Right lobe of liver (tissue), 6 donors: ENCODE results near the gene CYGB. TPM values are rescaled to one million over a fixed set of nuclear protein-coding genes. Genes with fewer than 3 reads are reported as not detected.

Source experiments
- ATAC-seq, 4 donors: fragments of 200-7000 bp; cut with Tn5 transposase; one replicate each; pipeline ENCODE4 v1.9.1; 2020; ENCODE audit warnings: mild to moderate bottlenecking in 4 of 4, moderate library complexity in 4 of 4
- DNase-seq, 3 donors: peaks; one replicate each; pipeline ENCODE4 v3.0.0-alpha.2; 2020
- H3K27ac ChIP-seq, 3 donors: fragments of 200-600 bp; one replicate each; pipeline ENCODE4 v1.8.0; 2022
- H3K27me3 ChIP-seq, 2 donors: fragments of 200-600 bp; one replicate each; pipeline ENCODE4 v1.8.0; 2022
- H3K36me3 ChIP-seq, 4 donors: fragments of 200-600 bp; sonication (generic) in 1 of 4; one replicate each; pipeline versions ENCODE4 v1.5.1 to v1.8.0; 2017 to 2022; ENCODE audit warnings: control low read depth in 1 of 4
- H3K4me1 ChIP-seq, 4 donors: fragments of 200-600 bp; sonication (generic) in 1 of 4; one replicate each; pipeline versions ENCODE4 v1.5.1 to v1.8.0; 2017 to 2022; ENCODE audit warnings: control low read depth in 1 of 4
- H3K4me3 ChIP-seq, 3 donors: fragments of 200-600 bp; one replicate each; pipeline ENCODE4 v1.8.0; 2022
- H3K9me3 ChIP-seq, 4 donors: fragments of 200-600 bp; sonication (generic) in 1 of 4; one replicate each; pipeline versions ENCODE4 v1.5.1 to v1.8.0; 2017 to 2022; ENCODE audit warnings: control low read depth in 1 of 4
- POLR2A ChIP-seq: fragments of 450-650 bp; IDR thresholded peaks from one replicate; pipeline ENCODE4 v1.6.1; 2017; ENCODE audit warnings: antibody characterized with exemption, mild to moderate bottlenecking
- WGBS: methylation state at CpG from one replicate; pipeline ENCODE4 v1.1.6; 2018; ENCODE audit warnings: low coverage, low lambda C conversion rate; ENCODE audit not compliant: insufficient coverage; ENCODE audit errors: missing lambda C conversion rate; 5-methylcytosine and 5-hydroxymethylcytosine counted together
- intact Hi-C, 2 donors: fragments of 100-400 bp; cut with DNase I; formaldehyde crosslinking; loops; one replicate each; pipeline versions ENCODE4 v1.11.2 to v1.14.1; 2022
- total RNA-seq, 6 experiments: library from RNA; depleted of rRNA in 2 of 6; stranded (reverse); fragments of >200 nt in 2 of 6; fragmentation: NEBNext Ultra II Directional in 3 of 6; extraction: Animal tissue kit (Norgen Biotek cat#: 25700) in 3 of 6; gene quantifications; one replicate each; pipeline versions ENCODE4 v1.1.0 to v1.2.4, GENCODE V29; 2016 to 2023
- TF ChIP-seq, protein P1 (sequence below), 4 donors: fragments of 200-600 bp in 3 of 4; fragments of 450-650 bp in 1 of 4; IDR thresholded peaks; one replicate each; pipeline versions ENCODE4 v1.5.1 to v1.8.0; 2016 to 2022; ENCODE audit warnings: antibody characterized with exemption in 4 of 4, mild to moderate bottlenecking in 2 of 4
- donor health status: DM: no; HTN: yes; CAD: no.
- donor health status: DM: no; HTN: no; CAD: no.
- donor health status: DM: no; HTN: no; CAD: no.
- donor health status: DM: no; HTN: yes; CAD: no.
- donor health status: DM: no; HTN: yes; CAD: no.

The CYGB gene
- total RNA-seq, 6 experiments from 2014 or later, result 1.8 to 4.1 (median 3.1) TPM

DNA sequence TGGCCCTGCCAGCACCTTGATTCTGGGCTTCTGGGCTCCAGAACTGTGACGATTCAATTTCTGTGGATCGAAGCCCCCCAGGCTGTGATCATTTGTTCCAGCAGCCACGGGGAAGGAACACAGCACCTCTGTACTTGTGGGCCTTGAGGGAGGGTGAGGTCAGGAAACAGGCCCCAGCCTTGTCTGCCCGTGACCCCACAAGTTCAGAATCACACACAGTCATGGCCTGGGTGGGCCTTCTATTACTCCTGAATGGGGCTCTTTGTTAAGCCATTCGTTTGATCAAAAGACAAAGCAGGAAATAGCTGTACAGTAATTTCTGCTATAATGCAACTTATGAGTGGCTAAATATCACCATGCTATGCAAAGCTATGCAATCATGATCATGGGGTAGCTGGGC lies 38.1 kb upstream of the CYGB start:
- WGBS, result 20% methylated on average over 1 of the region's 5 CpGs
- intact Hi-C loops, result loop anchor here in 1 of 2 donors (10.0 kb wide), 1 partner anchor 51 kb away; no protein-coding TSS in a partner anchor
- TF ChIP-seq, protein P1, sequence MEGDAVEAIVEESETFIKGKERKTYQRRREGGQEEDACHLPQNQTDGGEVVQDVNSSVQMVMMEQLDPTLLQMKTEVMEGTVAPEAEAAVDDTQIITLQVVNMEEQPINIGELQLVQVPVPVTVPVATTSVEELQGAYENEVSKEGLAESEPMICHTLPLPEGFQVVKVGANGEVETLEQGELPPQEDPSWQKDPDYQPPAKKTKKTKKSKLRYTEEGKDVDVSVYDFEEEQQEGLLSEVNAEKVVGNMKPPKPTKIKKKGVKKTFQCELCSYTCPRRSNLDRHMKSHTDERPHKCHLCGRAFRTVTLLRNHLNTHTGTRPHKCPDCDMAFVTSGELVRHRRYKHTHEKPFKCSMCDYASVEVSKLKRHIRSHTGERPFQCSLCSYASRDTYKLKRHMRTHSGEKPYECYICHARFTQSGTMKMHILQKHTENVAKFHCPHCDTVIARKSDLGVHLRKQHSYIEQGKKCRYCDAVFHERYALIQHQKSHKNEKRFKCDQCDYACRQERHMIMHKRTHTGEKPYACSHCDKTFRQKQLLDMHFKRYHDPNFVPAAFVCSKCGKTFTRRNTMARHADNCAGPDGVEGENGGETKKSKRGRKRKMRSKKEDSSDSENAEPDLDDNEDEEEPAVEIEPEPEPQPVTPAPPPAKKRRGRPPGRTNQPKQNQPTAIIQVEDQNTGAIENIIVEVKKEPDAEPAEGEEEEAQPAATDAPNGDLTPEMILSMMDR (IDR thresholded peaks at IDR 0.05), result no peak
- no peak for TF ChIP-seq POLR2A

DNA sequence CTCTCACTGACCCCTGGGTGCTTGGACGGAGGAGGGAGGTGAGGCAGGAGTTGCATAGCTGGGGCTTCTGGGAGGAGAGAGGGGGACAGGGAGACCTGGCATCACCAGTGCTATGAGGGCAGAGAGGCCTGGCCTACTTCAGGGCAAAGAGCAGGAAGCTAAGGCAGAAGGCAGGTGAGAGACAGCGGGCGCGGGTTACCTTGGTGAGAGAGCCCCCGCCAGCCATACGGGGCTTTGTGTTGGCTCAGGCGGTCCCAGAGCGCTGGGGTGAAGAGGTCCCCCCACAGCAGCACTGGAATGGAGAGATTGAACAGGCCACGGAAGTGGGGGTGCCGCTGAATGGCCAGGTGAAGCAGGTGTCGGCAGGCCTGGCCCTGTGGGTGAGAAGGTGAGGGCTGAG lies 36.7 kb upstream of the CYGB start:
- Histone ChIP-seq H3K27ac (no peak overlapping the region), H3K4me1 (no peaks in the 10 kb centered on the region), H3K36me3 (no peaks in the 10 kb centered on the region), H3K27me3 (no peaks in the 10 kb centered on the region), H3K9me3 (no peaks in the 10 kb centered on the region), H3K4me3 (no peak overlapping the region)
- TF ChIP-seq, protein P1 (IDR thresholded peaks at IDR 0.05), result no peak
- TF ChIP-seq POLR2A, result no peak
- DNase-seq, result no peak
- ATAC-seq, result no peak
- intact Hi-C loops, result loop anchor here in 1 of 2 donors (10.0 kb wide), 1 partner anchor 49 kb away; no protein-coding TSS in a partner anchor
- 90% methylated on average over 2 of the region's 11 CpGs for WGBS

More for the DNA sequence above, 38.1 kb upstream of the CYGB start:
- Histone ChIP-seq H3K27ac (no peak overlapping the region), H3K36me3 (no peaks in the 10 kb centered on the region), H3K4me1 (no peaks in the 10 kb centered on the region), H3K27me3 (no peaks in the 10 kb centered on the region), H3K9me3 (no peaks in the 10 kb centered on the region), H3K4me3 (no peak overlapping the region)
- DNase-seq (no peak), ATAC-seq (no peak)

- no peak overlapping the region for H3K4me3 ChIP-seq
- no peaks in the 10 kb centered on the region for H3K27me3 ChIP-seq
- TF ChIP-seq, protein P1 (IDR thresholded peaks at IDR 0.05), result no peak
- no peak for TF ChIP-seq POLR2A
- no peaks in the 10 kb centered on the region for H3K9me3 ChIP-seq
- ATAC-seq (no peak), DNase-seq (no peak)
- intact Hi-C loops, result loop anchor here in 1 of 2 donors (10.0 kb wide), 1 partner anchor 48 kb away; no protein-coding TSS in a partner anchor
- H3K36me3 ChIP-seq, result no peaks in the 10 kb centered on the region
- H3K4me1 ChIP-seq, result peaks cover 0 to 3% (median 0%) of the 10 kb centered on the region in 4 donors
- WGBS, result 67% methylated on average over 1 of the region's 10 CpGs
- no peak overlapping the region for H3K27ac ChIP-seq
Observed at GRCh38 chr17:76573096-76573495, 35.6 kb upstream of the CYGB start.

GRCh38 chr17:76572201-76572910 lies 34.8 kb upstream of the CYGB start:
- H3K27ac ChIP-seq, result no peak overlapping the region
- DNase-seq (no peak), ATAC-seq (no peak)
- no peaks in the 10 kb centered on the region for H3K9me3 ChIP-seq
- H3K27me3 ChIP-seq, result no peaks in the 10 kb centered on the region
- no peak overlapping the region for H3K4me3 ChIP-seq
- TF ChIP-seq POLR2A, result no peak
- TF ChIP-seq, protein P1 (IDR thresholded peaks at IDR 0.05), result no peak
- intact Hi-C loops, result loop anchor here in 1 of 2 donors (10.0 kb wide), 1 partner anchor 48 kb away; no protein-coding TSS in a partner anchor
- H3K36me3 ChIP-seq, result no peaks in the 10 kb centered on the region
- peaks cover 0 to 10% (median 3%) of the 10 kb centered on the region in 4 donors for H3K4me1 ChIP-seq
- 97% methylated on average over 5 of the region's 17 CpGs for WGBS
